Lower leg skin (tissue), 4 donors: Measurements from ENCODE around the gene HIPK1. TPM values are rescaled to one million over a fixed set of nuclear protein-coding genes. Genes with fewer than 3 reads are reported as not detected.
A peak's percentile ranks its signal among the peaks of the same experiment; 100 is the strongest.
"Not testable (repeated sequence)": the region's sequence is repeated elsewhere in the genome, so short reads cannot be mapped to it uniquely, and the experiment has no call there.

Experiments used
- DNase-seq, 2 donors: peaks; one replicate each; pipeline ENCODE4 v3.0.0-alpha.2; 2019; ENCODE audit warnings: low spot score in 2 of 2
- H3K4me3 ChIP-seq: fragments of 200-600 bp; sonication (generic); 2 replicates; pipeline ENCODE4 v1.5.1; 2017; ENCODE audit warnings: mild to moderate bottlenecking, low read depth; ENCODE audit not compliant: poor library complexity, severe bottlenecking
- POLR2A ChIP-seq, 2 donors: fragments of 450-650 bp; IDR thresholded peaks; one replicate each; pipeline ENCODE4 v1.6.1; 2016 to 2017; ENCODE audit warnings: antibody characterized with exemption in 2 of 2, mild to moderate bottlenecking in 1 of 2, moderate library complexity in 1 of 2
- WGBS, 2 donors: methylation state at CpG; one replicate each; pipeline ENCODE4 v1.1.5; 2018; 5-methylcytosine and 5-hydroxymethylcytosine counted together
- intact Hi-C: fragments of 100-400 bp; cut with DNase I; formaldehyde crosslinking; loops from one replicate; pipeline ENCODE4 v1.15.0; 2023; ENCODE audit warnings: low total_unique reads
- total RNA-seq, 4 donors: library from RNA; depleted of rRNA; stranded (reverse); fragments of >200 nt; gene quantifications; one replicate each; pipeline ENCODE4 v1.1.0, GENCODE V29; 2016
- TF ChIP-seq, protein P1 (sequence below), 3 donors: fragments of 450-650 bp; IDR thresholded peaks; one replicate each; pipeline ENCODE4 v1.5.1; 2016; ENCODE audit warnings: antibody characterized with exemption in 3 of 3, mild to moderate bottlenecking in 3 of 3, moderate library complexity in 2 of 3

Gene HIPK1
- total RNA-seq, 4 donors from 2014 or later: 47.6 to 58.3 (median 54.5) TPM

DNA sequence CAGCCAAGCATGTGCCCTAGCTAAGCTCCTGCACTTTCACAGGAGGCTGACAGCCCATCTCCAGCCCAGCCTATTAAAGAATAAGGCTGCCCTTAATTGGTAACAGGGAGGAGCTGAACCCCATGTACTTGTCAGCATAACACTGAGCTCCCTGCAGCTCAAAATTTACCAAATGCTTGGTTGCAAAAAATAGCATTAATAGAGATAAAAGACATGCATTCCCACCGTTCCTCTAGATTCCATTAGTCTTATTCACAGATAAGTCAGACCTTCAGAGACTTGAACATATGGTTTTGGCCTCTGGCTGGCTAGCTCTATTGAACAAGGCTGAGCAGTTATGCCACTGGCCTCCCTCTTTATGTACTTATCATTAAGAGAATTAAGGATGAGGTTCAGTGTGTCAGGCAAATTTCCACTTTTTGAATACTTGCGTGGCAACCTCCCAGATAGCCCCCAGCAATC is 79.4 kb downstream of the HIPK1 start:
- H3K4me3 ChIP-seq: no peak overlapping the region
- 53 to 62% methylated on average over 2 of the region's 2 CpGs for WGBS, 2 donors
- peak in 1 of 2 donors; percentile 29 for DNase-seq
- intact Hi-C loops: no loop called here
- TF ChIP-seq POLR2A (IDR thresholded peaks at IDR 0.05): no peak
- TF ChIP-seq, protein P1, sequence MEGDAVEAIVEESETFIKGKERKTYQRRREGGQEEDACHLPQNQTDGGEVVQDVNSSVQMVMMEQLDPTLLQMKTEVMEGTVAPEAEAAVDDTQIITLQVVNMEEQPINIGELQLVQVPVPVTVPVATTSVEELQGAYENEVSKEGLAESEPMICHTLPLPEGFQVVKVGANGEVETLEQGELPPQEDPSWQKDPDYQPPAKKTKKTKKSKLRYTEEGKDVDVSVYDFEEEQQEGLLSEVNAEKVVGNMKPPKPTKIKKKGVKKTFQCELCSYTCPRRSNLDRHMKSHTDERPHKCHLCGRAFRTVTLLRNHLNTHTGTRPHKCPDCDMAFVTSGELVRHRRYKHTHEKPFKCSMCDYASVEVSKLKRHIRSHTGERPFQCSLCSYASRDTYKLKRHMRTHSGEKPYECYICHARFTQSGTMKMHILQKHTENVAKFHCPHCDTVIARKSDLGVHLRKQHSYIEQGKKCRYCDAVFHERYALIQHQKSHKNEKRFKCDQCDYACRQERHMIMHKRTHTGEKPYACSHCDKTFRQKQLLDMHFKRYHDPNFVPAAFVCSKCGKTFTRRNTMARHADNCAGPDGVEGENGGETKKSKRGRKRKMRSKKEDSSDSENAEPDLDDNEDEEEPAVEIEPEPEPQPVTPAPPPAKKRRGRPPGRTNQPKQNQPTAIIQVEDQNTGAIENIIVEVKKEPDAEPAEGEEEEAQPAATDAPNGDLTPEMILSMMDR (IDR thresholded peaks at IDR 0.05): no peak

DNA sequence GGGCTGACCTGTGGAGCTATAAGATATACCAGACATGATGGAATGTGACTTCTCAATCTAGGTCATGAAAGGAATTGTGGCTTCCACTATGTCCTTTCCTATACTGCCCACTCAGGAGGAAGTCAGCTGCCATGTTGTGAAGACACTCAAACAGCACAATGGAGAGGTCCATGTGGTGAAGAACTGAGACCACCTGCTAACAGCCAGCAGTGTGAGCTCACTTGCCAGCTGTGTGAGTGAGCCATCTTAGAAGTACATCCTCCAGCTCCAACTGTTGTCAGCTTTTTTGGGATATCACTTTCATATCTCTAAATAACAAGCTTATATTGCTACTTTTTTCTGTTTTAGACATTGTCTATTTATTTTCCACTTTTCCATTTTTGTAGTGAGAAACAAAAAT is 79.9 kb downstream of the HIPK1 start:
- DNase-seq: peak in 1 of 2 donors; percentile 2
- intact Hi-C loops: no loop called here
- no peak overlapping the region for H3K4me3 ChIP-seq
- TF ChIP-seq, protein P1 (IDR thresholded peaks at IDR 0.05): no peak
- no peak for TF ChIP-seq POLR2A (IDR thresholded peaks at IDR 0.05)

DNA sequence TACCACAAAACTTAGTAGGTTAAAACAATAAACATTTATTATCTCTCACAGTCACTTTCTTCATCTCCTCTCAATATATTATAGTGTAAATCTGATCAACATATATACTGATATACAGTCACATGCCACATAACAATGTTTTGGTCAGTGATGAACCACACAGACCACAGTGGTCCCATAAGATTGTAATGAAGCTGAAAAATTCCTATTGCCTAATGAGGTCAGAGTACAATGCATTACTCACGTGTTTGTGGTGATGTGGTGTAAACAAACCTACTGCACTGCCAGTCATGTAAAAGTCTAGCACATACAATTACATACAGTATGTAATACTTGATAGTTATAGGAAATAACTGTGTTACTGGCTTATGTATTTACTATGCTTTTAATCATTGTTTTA is 80.3 kb downstream of the HIPK1 start:
- DNase-seq: no peak
- 61 to 71% methylated on average over 1 of the region's 1 CpG for WGBS, 2 donors
- TF ChIP-seq, protein P1 (IDR thresholded peaks at IDR 0.05): no peak
- TF ChIP-seq POLR2A (IDR thresholded peaks at IDR 0.05): no peak
- no peak overlapping the region for H3K4me3 ChIP-seq
- intact Hi-C loops: no loop called here

DNA sequence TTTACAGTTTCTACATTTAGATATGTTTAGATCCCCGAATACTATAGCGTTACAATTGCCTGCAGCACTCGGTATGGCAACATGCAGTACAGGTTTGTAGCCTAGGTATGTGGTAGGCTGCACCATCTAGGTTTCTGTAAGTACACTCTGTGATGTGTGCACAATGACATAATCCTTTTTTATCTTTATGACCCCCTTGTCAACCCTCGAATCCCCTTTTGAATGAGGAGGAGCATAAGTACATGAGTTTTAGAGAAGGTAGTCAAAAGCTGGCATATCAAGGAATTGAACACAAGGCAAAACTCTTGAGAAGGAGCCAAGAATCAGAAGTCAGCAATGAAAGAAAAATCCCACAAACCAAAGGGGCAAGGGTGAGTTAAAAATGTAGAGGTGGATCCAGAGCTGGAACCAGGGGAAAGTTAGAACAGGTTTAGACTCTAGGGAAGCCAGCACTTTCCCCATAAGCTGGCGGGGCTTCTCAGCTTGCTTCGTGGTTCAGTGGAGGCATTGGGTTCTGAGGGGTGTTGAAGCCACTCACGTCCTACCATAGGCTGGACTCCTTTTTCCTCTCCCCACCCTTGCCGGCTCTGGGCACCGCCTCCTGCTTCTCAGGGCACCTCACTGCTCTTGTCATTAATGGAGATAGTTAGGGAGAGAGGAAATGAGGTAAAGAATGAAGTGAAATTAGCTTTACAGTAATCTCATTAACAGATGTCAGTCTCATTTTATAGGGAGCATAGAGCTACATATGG is 81.5 kb downstream of the HIPK1 start:
- intact Hi-C loops: no loop called here
- H3K4me3 ChIP-seq: no peak overlapping the region
- no peak for DNase-seq
- 47 to 68% methylated on average over 9 of the region's 9 CpGs for WGBS, 2 donors
- TF ChIP-seq, protein P1 (IDR thresholded peaks at IDR 0.05): no peak
- no peak for TF ChIP-seq POLR2A (IDR thresholded peaks at IDR 0.05)

DNA sequence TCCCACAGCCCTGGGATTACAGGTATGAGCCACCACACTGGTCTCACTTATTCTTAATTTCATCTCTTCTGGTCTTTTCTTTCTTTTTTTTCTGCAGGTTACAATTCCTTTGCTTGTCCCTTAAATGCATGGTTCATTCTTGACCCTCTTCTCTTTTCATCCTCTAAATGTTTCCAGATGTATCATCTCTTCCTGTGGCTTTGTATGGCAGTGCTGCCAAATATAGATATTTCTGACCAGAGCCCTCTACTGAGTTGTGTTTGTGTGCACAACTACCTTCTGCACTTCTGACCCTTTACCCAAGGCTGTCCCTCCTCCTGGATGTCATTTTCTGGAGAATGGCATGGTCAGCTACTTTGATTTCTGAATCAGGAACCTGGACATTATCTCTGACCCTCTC is 82.7 kb downstream of the HIPK1 start:
- no peak for TF ChIP-seq POLR2A (IDR thresholded peaks at IDR 0.05)
- TF ChIP-seq, protein P1 (IDR thresholded peaks at IDR 0.05): no peak
- DNase-seq: no peak
- intact Hi-C loops: no loop called here
- H3K4me3 ChIP-seq: no peak overlapping the region

DNA sequence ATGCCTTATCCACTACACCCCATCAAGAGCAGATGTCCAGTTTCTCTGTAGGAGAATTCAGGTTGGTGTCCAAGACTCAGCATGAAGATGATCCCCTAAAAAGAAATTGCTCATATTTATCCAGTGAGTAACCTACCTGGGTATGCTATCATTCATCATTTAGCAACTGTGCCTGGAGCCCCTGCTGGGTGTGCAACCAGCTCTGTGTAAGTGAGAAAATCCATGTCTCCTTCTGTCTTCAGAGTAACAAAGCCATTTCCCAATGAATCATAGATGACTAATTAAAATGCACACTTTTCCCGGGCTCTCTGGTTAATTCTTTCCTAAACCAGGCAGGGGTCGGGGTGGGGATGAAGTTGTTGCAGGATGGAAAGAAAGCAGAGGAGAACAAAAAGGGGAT is 86.0 kb downstream of the HIPK1 start:
- WGBS, 2 donors: 41 to 66% methylated on average over 2 of the region's 2 CpGs
- intact Hi-C loops: no loop called here
- no peak overlapping the region for H3K4me3 ChIP-seq
- TF ChIP-seq, protein P1 (IDR thresholded peaks at IDR 0.05): no peak
- TF ChIP-seq POLR2A (IDR thresholded peaks at IDR 0.05): no peak
- no peak for DNase-seq

DNA sequence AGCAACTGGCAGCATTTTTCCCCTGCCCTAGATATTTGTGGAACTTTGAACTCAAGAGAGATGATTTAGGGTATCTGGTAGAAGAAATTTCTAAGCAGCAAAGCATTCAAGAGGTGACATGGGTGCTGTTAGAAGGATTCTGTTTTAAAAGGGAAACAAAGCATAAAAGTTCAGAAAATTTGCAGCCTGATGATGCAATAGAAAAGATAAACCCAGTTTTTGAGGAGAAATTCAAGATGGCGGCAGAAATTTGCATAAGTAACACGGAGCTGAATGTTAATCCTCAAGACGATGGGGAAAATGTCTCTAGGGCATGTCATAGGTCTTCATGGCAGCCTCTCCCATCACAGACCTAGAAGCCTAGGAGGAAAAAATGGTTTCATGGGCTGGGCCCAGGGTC is 90.6 kb downstream of the HIPK1 start:
- WGBS, 2 donors: 88 to 91% methylated on average over 3 of the region's 3 CpGs
- H3K4me3 ChIP-seq, intact Hi-C loops, DNase-seq: not testable (repeated sequence)
